GM15510 (cell line): ENCODE measurements around the gene SMIM15.

Experiments used
- POLR2A ChIP-seq: IDR thresholded peaks from 3 replicates; pipeline ENCODE4 v1.6.1; 2011; ENCODE audit warnings: borderline replicate concordance; ENCODE audit not compliant: insufficient read length; ENCODE audit errors: extremely low read depth

SMIM15 gene, protein sequence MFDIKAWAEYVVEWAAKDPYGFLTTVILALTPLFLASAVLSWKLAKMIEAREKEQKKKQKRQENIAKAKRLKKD

GRCh38 chr5:61162010-61162831 is at the start of gene SMIM15:
TSS of gene SMIM15 (minus strand) at chr5:61162468. CDS start at chr5:61160171, 2,297 bp downstream.
- TF ChIP-seq POLR2A = peak; percentile 88

- no peak for TF ChIP-seq POLR2A
These were observed 45.6 kb upstream of the SMIM15 start for GRCh38 chr5:61207884-61208283.

DNA sequence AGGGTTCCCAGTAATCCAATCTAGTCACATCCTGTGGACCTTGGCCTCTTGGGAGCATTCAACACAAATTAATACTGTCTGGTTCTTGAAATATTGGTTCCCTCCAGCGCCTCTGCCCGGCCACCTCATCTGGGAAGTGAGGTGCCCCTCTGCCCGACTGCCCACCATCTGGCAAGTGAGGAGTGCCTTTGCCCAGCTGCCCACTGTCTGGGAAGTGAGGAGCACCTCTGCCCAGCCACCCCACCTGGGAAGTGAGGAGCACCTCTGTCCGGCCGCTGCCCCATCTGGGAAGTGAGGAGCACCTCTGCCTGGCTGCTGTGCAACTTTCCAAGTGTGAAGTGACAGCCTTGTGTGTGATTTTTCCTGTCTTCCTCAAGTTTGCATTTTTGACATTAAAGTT is 42.7 kb upstream of the SMIM15 start:
- no peak for TF ChIP-seq POLR2A

GRCh38 chr5:61202213-61202612 is 39.9 kb upstream of the SMIM15 start:
- TF ChIP-seq POLR2A = no peak

DNA sequence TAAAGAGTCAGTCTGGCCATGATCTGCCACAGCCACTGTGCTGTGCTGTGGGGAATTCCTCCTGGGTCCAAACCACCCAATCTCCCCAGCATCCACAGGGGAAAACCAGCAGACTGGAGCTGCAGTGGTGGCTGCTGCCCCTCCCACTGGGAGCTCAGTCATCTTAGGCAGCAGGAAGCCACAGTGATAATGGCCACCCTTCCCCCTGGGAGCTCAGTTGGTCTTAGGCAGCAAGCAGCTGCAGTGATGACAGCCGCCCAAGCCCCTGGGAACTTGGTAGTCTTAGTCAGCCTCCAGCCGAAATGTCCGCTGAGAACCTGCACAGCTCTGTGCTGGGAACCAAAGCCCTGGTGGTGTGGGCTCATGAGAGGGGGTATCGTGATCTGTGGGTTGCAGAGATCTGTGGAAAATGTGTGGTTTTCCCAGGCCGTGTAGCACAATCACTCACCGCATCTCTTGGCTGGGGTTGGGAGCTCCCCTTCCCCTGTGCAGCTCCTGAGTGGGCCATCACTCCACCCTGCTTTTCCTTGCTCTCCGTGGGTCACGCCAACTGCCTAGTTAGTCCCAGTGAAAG is 38.4 kb upstream of the SMIM15 start:
- TF ChIP-seq POLR2A = no peak

- no peak for TF ChIP-seq POLR2A
These were observed 36.3 kb upstream of the SMIM15 start for GRCh38 chr5:61198606-61199005.

DNA sequence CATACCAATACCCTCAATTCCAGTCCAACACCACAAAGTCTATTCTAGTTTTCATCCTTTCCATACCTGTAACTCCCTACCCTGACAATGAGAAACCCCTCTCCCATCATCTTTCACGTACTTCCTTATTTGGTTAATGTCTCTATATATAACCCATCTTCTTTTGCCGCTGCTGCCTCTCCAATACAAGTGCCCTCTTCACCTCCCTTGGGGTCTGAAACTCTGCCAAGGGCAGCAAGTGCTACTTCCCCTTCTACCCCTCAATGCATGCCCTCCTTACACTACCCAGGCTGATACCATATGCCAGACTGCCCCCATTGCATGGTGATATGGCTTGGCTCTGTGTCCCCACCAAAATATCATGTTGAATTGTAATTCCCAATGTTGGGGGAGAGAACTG is 24.4 kb upstream of the SMIM15 start:
- TF ChIP-seq POLR2A = no peak

DNA sequence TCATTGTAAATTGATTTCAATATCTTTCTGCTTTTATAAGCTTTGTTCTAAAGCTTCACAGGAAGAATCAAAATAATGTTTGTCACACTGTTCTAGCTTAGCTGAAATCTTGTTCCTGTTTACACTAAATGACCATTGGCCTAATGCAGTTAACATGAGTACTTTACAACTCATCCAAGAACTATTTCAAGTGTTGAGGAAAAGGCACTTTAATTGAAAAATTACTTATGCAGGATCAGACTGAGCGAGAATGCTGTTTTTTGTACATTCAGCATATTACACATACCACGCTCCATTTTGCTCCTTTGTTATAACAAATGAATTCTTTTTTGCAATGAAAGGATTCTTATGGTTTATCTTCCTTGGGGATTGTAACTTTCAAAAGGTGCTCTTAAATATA is 22.4 kb upstream of the SMIM15 start:
- TF ChIP-seq POLR2A = no peak

- TF ChIP-seq POLR2A = no peak
These were observed 21.3 kb upstream of the SMIM15 start for GRCh38 chr5:61183538-61183937.

DNA sequence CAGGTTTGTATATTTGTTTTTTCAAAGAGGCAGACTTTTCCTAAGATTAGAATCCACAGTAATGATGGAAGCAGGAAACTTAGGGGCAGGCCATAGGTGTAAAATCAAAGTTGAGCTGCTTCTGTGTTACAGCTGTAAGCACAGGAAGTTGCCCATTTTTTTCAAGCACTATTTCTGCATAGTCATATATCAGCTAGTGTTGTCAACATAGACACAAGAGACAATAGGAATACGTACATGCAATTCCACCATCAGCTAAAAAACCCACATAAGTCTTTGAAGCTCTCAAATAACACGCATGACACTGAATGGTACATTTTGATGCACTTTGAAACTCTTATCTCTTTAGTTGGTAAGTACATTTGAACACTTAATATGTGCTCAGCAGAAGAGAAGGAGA is 20.2 kb upstream of the SMIM15 start:
- no peak for TF ChIP-seq POLR2A

- TF ChIP-seq POLR2A = no peak
These were observed 18.6 kb upstream of the SMIM15 start for GRCh38 chr5:61180886-61181285.

DNA sequence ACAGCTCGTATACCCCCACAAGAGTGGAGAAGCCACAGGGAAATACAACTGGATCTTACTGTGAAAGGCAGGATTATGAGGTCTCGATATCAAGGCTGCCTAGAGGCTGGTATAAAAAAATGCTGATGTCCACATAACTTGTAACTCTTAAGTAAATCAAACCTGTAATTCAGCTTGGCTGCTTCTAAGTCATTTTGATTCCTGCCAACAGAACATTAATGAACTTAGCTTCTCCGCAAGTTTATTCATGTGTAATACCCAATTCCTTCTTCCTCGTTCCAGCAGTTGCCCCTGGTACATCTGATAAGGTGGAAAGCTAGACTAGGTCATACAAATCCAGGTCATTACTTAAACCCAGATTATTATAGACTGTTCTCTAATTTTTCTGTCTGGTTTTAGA is 16.4 kb upstream of the SMIM15 start:
- no peak for TF ChIP-seq POLR2A

DNA sequence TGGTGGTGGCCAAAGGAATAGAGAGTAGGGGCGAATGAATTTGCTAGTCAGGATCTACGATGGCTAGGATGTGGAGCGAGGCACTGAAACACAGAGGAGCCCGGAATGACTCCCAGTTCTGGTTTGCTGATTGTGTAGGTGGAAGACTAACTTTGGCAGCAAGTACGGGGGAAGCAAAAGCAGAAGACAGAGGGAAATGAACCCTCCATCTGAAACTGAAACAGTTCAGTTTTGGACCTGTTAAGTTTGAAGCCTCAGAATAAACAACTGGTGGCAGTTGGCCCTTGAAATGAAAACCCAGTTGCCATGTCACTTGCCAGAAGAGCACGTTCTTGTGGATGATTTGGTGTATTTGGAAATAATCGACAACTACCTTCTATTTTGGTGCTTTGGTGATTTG is 15.4 kb upstream of the SMIM15 start:
- TF ChIP-seq POLR2A = no peak

DNA sequence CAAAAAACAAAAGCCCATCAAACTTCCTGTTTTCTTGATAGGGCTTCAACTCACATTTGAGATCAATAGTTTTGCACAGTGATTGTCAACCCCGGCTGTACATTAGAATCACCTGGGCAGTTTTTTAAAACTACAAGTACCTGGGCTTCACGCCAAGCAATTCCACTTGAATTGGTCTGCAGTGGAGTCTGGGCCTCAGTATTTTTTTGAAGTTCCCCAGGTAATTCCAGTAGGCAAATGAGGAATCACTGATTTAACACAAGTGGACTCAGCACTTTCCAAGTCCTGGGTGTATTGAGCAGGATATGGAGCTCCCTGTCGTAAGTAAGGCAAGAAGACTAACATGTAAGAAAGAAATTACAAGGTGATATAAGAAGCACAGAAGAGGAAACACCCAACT is 14.8 kb upstream of the SMIM15 start:
- TF ChIP-seq POLR2A = no peak

DNA sequence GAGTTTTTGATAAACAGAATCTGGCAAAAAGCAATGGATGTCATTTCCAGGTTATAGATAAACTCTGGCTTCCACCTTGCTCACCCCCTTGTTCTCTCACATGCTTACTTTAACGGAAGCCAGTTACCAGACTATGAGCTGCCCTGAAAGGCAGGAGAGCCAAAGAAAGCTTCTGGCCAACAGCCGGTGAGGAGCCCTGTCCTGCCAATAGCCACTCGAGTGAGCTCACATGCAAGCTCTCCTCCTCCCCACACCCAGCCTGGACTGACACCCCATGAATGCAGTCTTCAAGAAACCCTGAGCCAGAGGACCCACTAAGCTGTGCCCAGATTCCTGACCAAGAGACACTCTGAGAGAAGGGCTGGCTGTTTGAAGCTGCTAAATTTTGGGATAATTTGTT is 14.4 kb upstream of the SMIM15 start:
- TF ChIP-seq POLR2A = no peak

DNA sequence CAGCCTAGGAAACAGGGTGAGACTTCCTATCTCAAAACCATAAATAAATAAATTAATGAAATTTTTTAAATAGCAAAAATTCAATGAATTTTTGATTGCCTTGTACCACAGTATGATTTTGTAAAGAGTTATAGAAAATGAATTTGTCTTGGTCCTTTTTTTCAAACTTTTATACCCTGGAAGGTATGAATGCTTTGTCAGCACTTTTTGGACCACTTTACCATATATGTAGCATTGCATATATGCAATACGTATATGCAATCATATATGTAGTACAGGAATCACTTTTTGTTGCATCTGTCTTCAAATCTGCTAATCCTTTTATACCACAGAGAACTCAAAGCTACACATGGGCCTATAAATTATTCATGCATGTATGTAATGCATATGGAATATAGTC is 9.2 kb upstream of the SMIM15 start:
- TF ChIP-seq POLR2A = no peak

DNA sequence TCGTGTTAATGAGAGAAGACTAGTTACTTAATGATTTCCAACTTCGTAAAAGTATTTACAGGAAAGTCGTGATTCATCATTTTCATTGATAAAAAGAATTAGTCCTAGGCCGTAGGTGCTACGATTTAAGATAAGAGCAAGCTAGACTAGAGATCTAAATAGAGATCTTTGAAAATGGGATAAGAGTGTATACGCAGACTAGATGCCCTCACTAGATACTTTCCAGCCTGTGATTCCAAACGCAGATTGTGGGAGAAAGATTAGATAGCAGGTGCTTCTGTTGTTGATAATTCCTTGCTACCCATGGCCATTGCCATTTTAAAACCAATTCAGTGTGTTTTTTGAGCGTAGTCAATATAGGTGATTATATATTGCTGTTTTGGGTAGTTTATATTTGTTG is 6.7 kb upstream of the SMIM15 start:
- TF ChIP-seq POLR2A = no peak

DNA sequence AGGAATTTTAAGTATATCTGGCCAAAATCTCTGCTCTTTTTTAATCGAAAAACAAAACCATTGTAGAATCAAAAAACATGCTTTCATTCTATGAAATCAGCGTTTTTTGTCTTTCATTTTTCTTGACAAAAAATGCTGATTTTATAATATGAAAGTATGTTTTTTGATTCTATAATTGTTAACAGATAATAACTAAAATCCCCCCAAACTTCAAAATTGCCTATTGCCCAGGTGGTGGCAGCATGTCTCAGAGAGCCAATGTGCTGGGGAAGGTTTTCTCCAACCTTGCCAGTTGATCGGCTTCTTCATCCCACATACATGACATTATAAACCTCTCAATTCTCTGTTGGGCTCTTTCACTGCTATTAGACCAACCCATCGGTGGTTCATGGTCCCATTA is 5.1 kb upstream of the SMIM15 start:
- no peak for TF ChIP-seq POLR2A
